Renal cortical epithelial cell (primary cell): ENCODE data around the gene FOXP4. TPM values are rescaled to one million over a fixed set of nuclear protein-coding genes. Genes with fewer than 3 reads are reported as not detected.
"Not testable (repeated sequence)": the region's sequence is repeated elsewhere in the genome, so short reads cannot be mapped to it uniquely, and the experiment has no call there.

Experiments
- DNase-seq: peaks from one replicate; pipeline ENCODE4 v3.0.0-alpha.2; 2011; ENCODE audit warnings: low read depth
- total RNA-seq: library from RNA; depleted of rRNA; stranded (reverse); fragments of >200 nt; gene quantifications from 2 replicates; pipeline ENCODE4 v1.2.3, GENCODE V29; 2014

Gene FOXP4
- total RNA-seq, 1 donor from 2014 or later: 8.0 TPM

GRCh38 chr6:41598670-41599014, 52.5 kb downstream of the FOXP4 start:
- no peak for DNase-seq

- no peak for DNase-seq
Observed at GRCh38 chr6:41599015-41599851, 53.1 kb downstream of the FOXP4 start.

- no peak for DNase-seq
Observed at GRCh38 chr6:41599852-41600445, 53.8 kb downstream of the FOXP4 start.

- DNase-seq: no peak
Observed at GRCh38 chr6:41600499-41601247, 54.5 kb downstream of the FOXP4 start.

- DNase-seq: no peak
Observed at GRCh38 chr6:41601248-41601549, 55.0 kb downstream of the FOXP4 start.

GRCh38 chr6:41602422-41602743, 56.2 kb downstream of the FOXP4 start:
- no peak for DNase-seq

- peak; percentile 71 for DNase-seq
Observed at GRCh38 chr6:41602864-41603608, 56.9 kb downstream of the FOXP4 start.

- DNase-seq: no peak
Observed at GRCh38 chr6:41604006-41604405, 57.8 kb downstream of the FOXP4 start.

- DNase-seq: no peak
Observed at GRCh38 chr6:41605649-41606048, 59.5 kb downstream of the FOXP4 start.

GRCh38 chr6:41607036-41607435, 60.9 kb downstream of the FOXP4 start:
- DNase-seq: no peak

GRCh38 chr6:41607736-41608135, 61.6 kb downstream of the FOXP4 start:
- DNase-seq: no peak

GRCh38 chr6:41608443-41609151, 62.4 kb downstream of the FOXP4 start:
- no peak for DNase-seq

- DNase-seq: no peak
Observed at GRCh38 chr6:41614715-41615114, 68.5 kb downstream of the FOXP4 start.

GRCh38 chr6:41615311-41615710, 69.1 kb downstream of the FOXP4 start:
- DNase-seq: no peak

GRCh38 chr6:41618598-41618997, 72.4 kb downstream of the FOXP4 start:
- no peak for DNase-seq

GRCh38 chr6:41619193-41619592, 73.0 kb downstream of the FOXP4 start:
- not testable (repeated sequence) for DNase-seq

GRCh38 chr6:41621367-41621766, 75.2 kb downstream of the FOXP4 start:
- no peak for DNase-seq

- DNase-seq: no peak
Observed at GRCh38 chr6:41621802-41622201, 75.6 kb downstream of the FOXP4 start.

- DNase-seq: no peak
Observed at GRCh38 chr6:41622206-41622988, 76.2 kb downstream of the FOXP4 start.

- no peak for DNase-seq
Observed at GRCh38 chr6:41623330-41623729, 77.1 kb downstream of the FOXP4 start.
